GM12891 (cell line): ENCODE data around the gene EIF5.
A peak's percentile ranks its signal among the peaks of the same experiment; 100 is the strongest.
"Not testable (repeated sequence)": the region's sequence is repeated elsewhere in the genome, so short reads cannot be mapped to it uniquely, and the experiment has no call there.

Source experiments
- DNase-seq: peaks from one replicate; pipeline ENCODE4 v3.0.0; 2011; ENCODE audit warnings: low spot score; ENCODE audit not compliant: insufficient read length
- FAIRE-seq: peaks from 2 replicates; lab custom pipeline; 2011; peaks lifted over from hg19 to GRCh38; lab: Jason Lieb, UNC
- PAX5 ChIP-seq: IDR thresholded peaks from 2 replicates; pipeline ENCODE4 v1.6.1; 2011; ENCODE audit warnings: low read length, moderate library complexity, mild to moderate bottlenecking; ENCODE audit not compliant: insufficient read depth, severe bottlenecking
- POLR2A ChIP-seq: IDR thresholded peaks from 2 replicates; pipeline ENCODE4 v1.6.1; 2011; ENCODE audit warnings: low read depth, low read length, control low read depth
- POLR2AphosphoS5 ChIP-seq: IDR thresholded peaks from 2 replicates; pipeline ENCODE4 v1.6.1; 2011; ENCODE audit warnings: low read depth, low read length, control low read depth
- POU2F2 ChIP-seq: IDR thresholded peaks from 2 replicates; pipeline ENCODE4 v1.6.1; 2011; ENCODE audit warnings: low read depth, mild to moderate bottlenecking, control low read depth, low read length, moderate library complexity
- SPI1 ChIP-seq: IDR thresholded peaks from 2 replicates; pipeline ENCODE4 v1.6.1; 2011; ENCODE audit warnings: low read depth, low read length, control low read depth
- TAF1 ChIP-seq: IDR thresholded peaks from 2 replicates; pipeline ENCODE4 v1.6.1; 2011; ENCODE audit warnings: low read depth, low read length, control low read depth

The EIF5 gene

DNA sequence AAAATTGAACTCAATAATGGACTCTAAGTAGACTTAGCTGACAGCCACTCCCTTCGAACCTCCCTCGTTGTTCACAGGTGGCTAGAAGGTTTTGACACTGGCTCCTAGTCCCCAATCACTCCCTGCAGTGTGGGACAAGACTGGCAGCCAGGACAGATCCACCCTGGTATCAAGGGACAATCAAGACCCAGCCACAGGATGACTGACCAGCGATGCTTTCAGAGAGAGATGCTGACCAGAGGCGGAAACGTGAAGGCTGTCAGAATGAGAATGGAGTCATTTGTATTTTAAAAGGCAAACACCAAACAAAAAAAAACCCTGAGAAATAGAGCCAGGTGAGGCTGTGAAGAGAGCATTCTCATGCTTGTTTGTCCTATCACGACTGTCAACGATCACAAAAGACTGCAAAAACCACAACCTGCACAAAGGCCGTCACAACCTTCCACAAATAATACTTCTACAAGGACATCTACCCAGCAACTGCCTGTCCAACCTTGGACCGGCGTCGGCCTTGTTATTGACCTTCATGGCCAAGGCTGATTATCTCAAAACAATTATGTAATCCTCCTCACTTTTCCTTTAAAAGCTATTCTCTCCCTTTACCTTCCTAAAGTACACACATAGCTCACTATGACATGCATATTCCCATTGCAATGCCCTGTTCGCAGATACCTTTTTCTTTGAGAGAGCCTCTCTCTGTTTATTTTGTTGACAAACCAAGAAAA lies 13.2 kb downstream of the EIF5 start:
- DNase-seq (no peak), FAIRE-seq (no peak)
- TF ChIP-seq POLR2A, result no peak
- 0 out of 2 replicates have a peak, but pooled peaks have one; percentile 62 for TF ChIP-seq POLR2AphosphoS5

DNA sequence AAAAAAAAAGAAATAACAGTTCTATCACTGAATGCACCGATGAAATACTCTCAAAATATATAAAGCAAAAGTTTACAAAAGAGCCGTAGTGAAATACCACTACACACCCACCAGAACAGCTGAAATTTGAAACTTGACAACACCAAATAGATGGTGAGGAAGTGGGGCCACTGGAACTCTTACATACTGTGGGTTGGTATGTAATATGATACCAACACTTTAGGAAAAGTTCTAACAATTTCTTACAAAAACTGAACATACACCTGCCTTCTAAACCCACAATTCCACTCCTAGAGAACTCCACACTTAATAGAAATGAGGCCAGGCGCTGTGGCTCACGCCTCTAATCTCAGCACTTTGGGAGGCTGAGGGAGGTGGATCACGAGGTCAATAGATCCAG lies 14.1 kb downstream of the EIF5 start:
- no peak for FAIRE-seq
- no peak for TF ChIP-seq PAX5
- no peak for TF ChIP-seq POU2F2
- TF ChIP-seq POLR2A, result no peak
- TF ChIP-seq TAF1, result no peak
- no peak for DNase-seq

DNA sequence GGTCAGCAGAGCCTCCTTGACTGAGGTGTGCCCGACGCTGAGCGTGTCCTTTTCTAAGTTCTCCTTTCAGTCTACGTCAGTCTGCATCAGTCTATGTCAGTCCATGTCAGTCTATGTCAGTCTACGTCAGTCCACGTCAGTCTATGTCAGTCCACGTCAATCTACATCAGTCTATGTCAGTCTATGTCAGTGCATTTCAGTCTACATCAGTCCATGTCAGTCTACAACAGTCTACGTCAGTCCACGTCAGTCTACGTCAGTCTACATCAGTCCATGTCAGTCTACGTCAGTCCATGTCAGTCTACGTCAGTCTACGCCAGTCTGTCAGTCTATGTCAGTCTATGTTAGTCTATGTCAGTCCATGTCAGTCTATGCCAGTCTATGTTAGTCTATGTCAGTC lies 15.9 kb downstream of the EIF5 start:
- FAIRE-seq (peak; percentile 76), DNase-seq (no peak)
- TF ChIP-seq POLR2AphosphoS5 (no peak), POLR2A (no peak), POU2F2 (no peak), TAF1 (no peak), SPI1 (no peak)

DNA sequence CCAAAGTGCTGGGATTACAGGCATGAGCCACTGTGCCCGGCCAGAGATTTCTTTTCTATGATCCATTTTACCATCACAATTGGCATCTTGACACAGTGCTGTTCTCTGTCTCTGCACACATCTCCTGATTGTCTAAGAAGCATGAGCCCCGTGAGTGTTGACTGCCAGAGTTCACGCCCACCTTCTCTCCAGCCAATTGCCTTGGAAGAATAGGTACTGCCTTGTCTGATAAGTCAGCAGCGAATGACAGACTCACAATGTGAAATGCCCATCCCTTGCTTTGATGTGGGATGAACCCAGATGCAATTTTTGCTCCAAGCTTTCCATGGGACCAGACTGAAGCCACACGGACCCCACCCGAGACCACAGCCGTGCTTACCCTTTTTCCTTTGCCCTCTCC lies 19.3 kb downstream of the EIF5 start:
- TF ChIP-seq SPI1 (no peak), POU2F2 (no peak), TAF1 (no peak), POLR2AphosphoS5 (no peak), POLR2A (no peak), PAX5 (no peak)
- FAIRE-seq (no peak), DNase-seq (no peak)

DNA sequence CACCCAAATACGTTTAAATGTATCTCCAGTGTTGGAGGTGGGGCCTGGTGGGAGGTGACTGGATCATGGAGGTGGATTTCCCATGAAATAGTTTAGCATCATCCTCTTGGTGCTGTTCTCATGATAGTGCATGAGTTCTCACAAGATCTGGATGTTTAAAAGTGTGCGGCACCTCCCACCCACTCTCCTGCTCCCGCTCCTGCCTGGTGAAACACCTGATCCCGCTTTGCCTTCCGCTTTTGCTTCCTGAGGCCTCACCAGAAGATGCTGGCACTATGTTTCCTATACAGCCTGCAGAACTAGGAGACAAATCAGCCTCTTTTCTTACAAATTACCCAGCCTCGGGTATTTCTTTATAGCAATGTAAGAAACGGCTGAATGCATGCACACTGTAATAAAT lies 20.1 kb downstream of the EIF5 start:
- no peak for TF ChIP-seq POU2F2
- no peak for TF ChIP-seq TAF1
- TF ChIP-seq PAX5, result no peak
- no peak for TF ChIP-seq SPI1
- no peak for TF ChIP-seq POLR2A
- no peak for TF ChIP-seq POLR2AphosphoS5
- DNase-seq (no peak), FAIRE-seq (no peak)

DNA sequence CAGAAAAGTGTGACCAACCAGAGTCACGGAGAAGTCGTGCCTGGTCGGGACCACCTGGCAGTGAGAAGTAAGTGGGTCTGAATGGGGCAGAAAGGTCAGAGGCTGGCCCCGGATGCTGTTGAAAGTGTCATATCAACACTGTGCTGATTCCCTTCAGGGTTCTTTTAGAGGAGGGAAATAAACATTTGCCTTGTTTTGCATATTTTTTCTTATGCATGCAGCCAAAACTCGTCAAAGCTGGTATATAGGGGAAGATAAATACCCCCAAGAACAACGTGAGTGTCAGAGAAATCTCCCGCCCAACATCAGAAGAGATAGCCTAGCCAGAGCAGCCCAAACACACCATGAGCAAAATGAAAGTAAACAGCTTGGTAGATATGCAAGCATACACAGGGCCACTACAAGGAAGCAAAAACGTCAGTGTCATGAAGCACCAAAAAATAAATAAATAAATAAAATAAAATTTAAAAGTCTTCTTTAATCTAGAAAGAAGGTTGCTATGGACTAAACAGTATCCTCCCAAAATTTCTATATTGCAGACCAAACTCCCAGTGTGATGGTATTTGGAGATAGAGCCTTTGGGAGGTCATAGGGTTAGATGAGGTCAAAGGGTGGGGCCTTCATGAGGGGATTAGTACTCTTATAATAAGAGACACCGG lies 22.1 kb downstream of the EIF5 start:
- no peak for TF ChIP-seq TAF1
- TF ChIP-seq POLR2AphosphoS5, result no peak
- TF ChIP-seq PAX5, result no peak
- no peak for TF ChIP-seq POU2F2
- TF ChIP-seq SPI1, result no peak
- TF ChIP-seq POLR2A, result no peak
- FAIRE-seq (no peak), DNase-seq (no peak)

DNA sequence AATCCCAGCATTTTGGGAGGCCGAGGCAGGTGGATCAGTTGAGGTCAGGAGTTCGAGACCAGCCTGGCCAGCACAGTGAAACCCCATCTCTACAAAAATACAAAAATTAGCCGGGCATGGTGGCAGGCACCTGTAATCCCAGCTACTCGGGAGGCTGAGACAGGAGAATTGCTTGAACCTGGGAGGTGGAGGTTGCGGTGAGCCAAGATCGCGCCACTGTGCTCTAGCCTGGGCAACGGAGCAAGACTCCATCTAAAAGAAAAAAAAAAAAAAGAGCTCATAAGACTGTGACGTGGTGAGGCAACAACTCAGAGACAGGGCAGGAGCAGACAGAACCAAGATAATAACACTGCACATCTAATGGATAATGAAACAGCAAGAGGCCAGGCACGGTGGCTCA lies 23.5 kb downstream of the EIF5 start:
- not testable (repeated sequence) for DNase-seq, FAIRE-seq

DNA sequence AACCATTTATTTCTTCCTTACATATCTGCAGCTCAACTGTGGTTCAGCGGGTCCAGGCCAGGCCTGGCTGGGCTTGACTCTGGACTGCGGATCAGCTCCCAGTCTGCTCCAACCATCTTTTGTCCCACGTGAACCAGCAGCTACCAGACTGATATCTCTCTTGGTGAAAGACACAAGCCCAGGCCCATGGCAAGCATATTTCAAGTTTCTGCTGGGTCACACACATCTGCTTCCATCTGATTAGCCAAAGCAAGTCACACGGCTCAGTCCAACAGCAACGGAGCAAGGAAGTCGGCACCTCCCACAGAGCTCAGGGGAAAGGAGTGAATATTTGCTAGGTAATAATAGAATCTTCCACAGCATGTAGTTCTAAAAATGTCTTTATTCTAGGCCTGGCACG lies 26.5 kb downstream of the EIF5 start:
- no peak for DNase-seq
- FAIRE-seq, result no peak
- TF ChIP-seq POU2F2 (no peak), POLR2A (no peak), PAX5 (no peak), TAF1 (no peak), SPI1 (no peak), POLR2AphosphoS5 (no peak)

DNA sequence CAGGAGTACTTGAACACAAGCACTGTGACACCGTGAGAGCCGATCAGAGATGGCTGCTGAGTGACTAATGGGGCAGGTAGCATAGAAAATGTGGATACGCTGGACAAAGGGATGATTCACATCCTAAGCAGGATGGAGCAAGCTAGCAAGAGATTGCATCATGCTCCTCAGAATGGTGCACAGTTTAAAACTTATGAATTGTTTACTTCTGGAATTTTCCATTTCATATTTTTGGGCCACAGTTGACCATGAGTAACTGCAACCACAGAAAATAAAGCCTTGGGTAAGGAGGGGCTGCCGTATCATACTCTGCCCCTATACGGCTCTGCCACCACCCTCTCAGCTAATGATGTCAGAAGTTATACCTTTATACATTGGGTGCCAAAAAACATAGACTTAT lies 27.8 kb downstream of the EIF5 start:
- TF ChIP-seq SPI1, result no peak
- TF ChIP-seq POLR2A, result no peak
- TF ChIP-seq PAX5, result no peak
- no peak for TF ChIP-seq POU2F2
- no peak for TF ChIP-seq POLR2AphosphoS5
- no peak for TF ChIP-seq TAF1
- FAIRE-seq (no peak), DNase-seq (no peak)

DNA sequence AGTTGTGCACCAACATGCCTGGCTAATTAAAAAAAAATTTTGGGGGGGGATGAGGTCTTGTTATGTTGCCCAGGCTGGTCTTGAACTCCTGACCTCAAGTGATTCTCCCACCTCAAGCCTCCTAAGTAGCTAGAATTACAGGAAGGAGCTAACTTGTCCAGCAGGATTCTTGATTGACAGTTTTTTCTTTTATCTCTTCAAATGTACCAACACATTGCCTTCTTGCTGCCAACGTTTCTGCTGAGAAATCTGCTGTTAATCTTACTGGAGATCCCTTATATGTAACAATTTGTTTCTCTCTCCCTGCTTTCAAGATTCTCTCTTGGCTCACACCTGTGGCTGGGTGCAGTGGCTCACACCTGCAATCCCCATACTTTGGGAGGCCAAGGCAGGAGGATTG lies 28.7 kb downstream of the EIF5 start:
- DNase-seq (no peak), FAIRE-seq (no peak)
- TF ChIP-seq POLR2AphosphoS5 (no peak), POLR2A (no peak), SPI1 (no peak), POU2F2 (no peak), PAX5 (no peak), TAF1 (no peak)
